AG04449 (cell line): ENCODE data around the gene PTPRT.

Source experiments
- CTCF ChIA-PET: fragments of 350-600 bp; formaldehyde crosslinking; extraction: SDS; loops from one replicate; lab custom pipeline; 2021; ENCODE audit warnings: antibody characterized with exemption; lab: Yijun Ruan, JAX
- POLR2A ChIA-PET: fragments of 400-600, 350-600 bp; formaldehyde crosslinking; extraction: SDS; loops from one replicate; lab custom pipeline; 2020; ENCODE audit warnings: antibody characterized with exemption, inconsistent platforms; lab: Yijun Ruan, JAX
- DNase-seq: peaks from one replicate; pipeline ENCODE4 v3.0.0-alpha.2; 2010; ENCODE audit warnings: low read depth, low spot score
- H3K4me3 ChIP-seq: 2 replicates; pipeline ENCODE4 v1.5.1; 2011; ENCODE audit warnings: low read depth, mild to moderate bottlenecking, control low read depth, low read length
- CTCF ChIP-seq: IDR thresholded peaks from one replicate; pipeline ENCODE4 v1.5.1; 2011; ENCODE audit warnings: mild to moderate bottlenecking, moderate library complexity, low read length, control low read depth, inconsistent platforms; ENCODE audit not compliant: insufficient read depth; ENCODE audit errors: missing control alignments

Gene PTPRT

GRCh38 chr20:42775037-42775436, 414.7 kb downstream of the PTPRT start:
- no peak overlapping the region for H3K4me3 ChIP-seq
- no peak for DNase-seq
- POLR2A ChIA-PET = no interaction called here
- CTCF ChIA-PET = no interaction called here
- TF ChIP-seq CTCF = no peak

GRCh38 chr20:42763015-42763414, 426.7 kb downstream of the PTPRT start:
- ChIA-PET POLR2A (no interaction called here), CTCF (no interaction called here)
- no peak for DNase-seq
- H3K4me3 ChIP-seq = no peak overlapping the region
- no peak for TF ChIP-seq CTCF

GRCh38 chr20:42756991-42757390, 432.7 kb downstream of the PTPRT start:
- no peak for DNase-seq
- CTCF ChIA-PET = no interaction called here

GRCh38 chr20:42754706-42755105, 435.0 kb downstream of the PTPRT start:
- H3K4me3 ChIP-seq = no peak overlapping the region
- no peak for TF ChIP-seq CTCF
- ChIA-PET CTCF (no interaction called here), POLR2A (no interaction called here)
- DNase-seq = no peak

More at GRCh38 chr20:42756991-42757390, 432.7 kb downstream of the PTPRT start:
- H3K4me3 ChIP-seq = no peak overlapping the region
- TF ChIP-seq CTCF = no peak
- POLR2A ChIA-PET = no interaction called here

- no peak overlapping the region for H3K4me3 ChIP-seq
- DNase-seq = no peak
- ChIA-PET CTCF (no interaction called here), POLR2A (no interaction called here)
- no peak for TF ChIP-seq CTCF
Observed at GRCh38 chr20:42752620-42753019, 437.1 kb downstream of the PTPRT start.

- no peak for DNase-seq
- no peak overlapping the region for H3K4me3 ChIP-seq
- no peak for TF ChIP-seq CTCF
- ChIA-PET POLR2A (no interaction called here), CTCF (no interaction called here)
Observed at GRCh38 chr20:42749556-42749955, 440.1 kb downstream of the PTPRT start.
